Lower leg skin (tissue), 4 donors: ENCODE results near the gene MORC3. TPM values are rescaled to one million over a fixed set of nuclear protein-coding genes. Genes with fewer than 3 reads are reported as not detected.

Source experiments
- DNase-seq, 2 donors: peaks; one replicate each; pipeline ENCODE4 v3.0.0-alpha.2; 2019; ENCODE audit warnings: low spot score in 2 of 2
- H3K4me3 ChIP-seq: fragments of 200-600 bp; sonication (generic); 2 replicates; pipeline ENCODE4 v1.5.1; 2017; ENCODE audit warnings: mild to moderate bottlenecking, low read depth; ENCODE audit not compliant: poor library complexity, severe bottlenecking
- CTCF ChIP-seq, 3 donors: fragments of 450-650 bp; IDR thresholded peaks; one replicate each; pipeline ENCODE4 v1.5.1; 2016; ENCODE audit warnings: antibody characterized with exemption in 3 of 3, mild to moderate bottlenecking in 3 of 3, moderate library complexity in 2 of 3
- POLR2A ChIP-seq, 2 donors: fragments of 450-650 bp; IDR thresholded peaks; one replicate each; pipeline ENCODE4 v1.6.1; 2016 to 2017; ENCODE audit warnings: antibody characterized with exemption in 2 of 2, mild to moderate bottlenecking in 1 of 2, moderate library complexity in 1 of 2
- WGBS, 2 donors: methylation state at CpG; one replicate each; pipeline ENCODE4 v1.1.5; 2018; 5-methylcytosine and 5-hydroxymethylcytosine counted together
- intact Hi-C: fragments of 100-400 bp; cut with DNase I; formaldehyde crosslinking; loops from one replicate; pipeline ENCODE4 v1.15.0; 2023; ENCODE audit warnings: low total_unique reads
- total RNA-seq, 4 donors: library from RNA; depleted of rRNA; stranded (reverse); fragments of >200 nt; gene quantifications; one replicate each; pipeline ENCODE4 v1.1.0, GENCODE V29; 2016

MORC3 gene
- total RNA-seq, 4 donors from 2014 or later = 47.4 to 71.3 (median 56.8) TPM

GRCh38 chr21:36400719-36401118 lies 80.7 kb downstream of the MORC3 start:
- no peak overlapping the region for H3K4me3 ChIP-seq
- intact Hi-C loops = no loop called here
- TF ChIP-seq CTCF (IDR thresholded peaks at IDR 0.05) (no peak), POLR2A (IDR thresholded peaks at IDR 0.05) (no peak)
- WGBS, 2 donors = 97% methylated on average over 8 of the region's 8 CpGs
- no peak for DNase-seq

GRCh38 chr21:36402339-36402738 lies 82.3 kb downstream of the MORC3 start:
- DNase-seq = no peak
- WGBS, 2 donors = 86 to 91% methylated on average over 1 of the region's 1 CpG
- intact Hi-C loops = no loop called here
- no peak overlapping the region for H3K4me3 ChIP-seq
- TF ChIP-seq POLR2A (IDR thresholded peaks at IDR 0.05) (no peak), CTCF (IDR thresholded peaks at IDR 0.05) (no peak)

DNA sequence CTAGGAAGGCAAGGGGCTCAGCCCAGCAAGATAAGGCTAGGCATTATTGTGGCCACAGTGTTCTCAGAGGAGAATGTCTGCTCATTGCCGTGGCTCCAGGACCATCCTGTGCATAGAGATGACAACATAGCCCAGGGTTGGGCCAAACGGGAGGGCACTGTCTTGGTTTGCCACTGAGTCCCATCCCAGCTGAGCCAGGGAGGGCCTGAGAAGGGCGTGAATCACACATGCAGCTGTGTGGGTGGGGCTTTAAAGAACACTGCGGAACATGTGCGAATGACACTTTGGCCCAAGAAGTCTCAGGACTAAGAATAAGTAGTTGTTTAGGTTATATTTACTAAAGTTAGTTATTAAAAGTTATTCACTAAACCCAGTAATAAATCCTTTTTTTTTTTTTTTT lies 83.7 kb downstream of the MORC3 start:
- no peak for DNase-seq
- intact Hi-C loops = no loop called here
- 84% methylated on average over 5 of the region's 5 CpGs for WGBS, 2 donors
- no peak overlapping the region for H3K4me3 ChIP-seq
- no peak for TF ChIP-seq POLR2A (IDR thresholded peaks at IDR 0.05)
- no peak for TF ChIP-seq CTCF (IDR thresholded peaks at IDR 0.05)

- H3K4me3 ChIP-seq = no peak overlapping the region
- TF ChIP-seq POLR2A (IDR thresholded peaks at IDR 0.05) (no peak), CTCF (IDR thresholded peaks at IDR 0.05) (no peak)
- DNase-seq = no peak
- 80 to 91% methylated on average over 6 of the region's 6 CpGs for WGBS, 2 donors
- intact Hi-C loops = no loop called here
Observed at GRCh38 chr21:36408568-36408967, 88.6 kb downstream of the MORC3 start.

- no peak overlapping the region for H3K4me3 ChIP-seq
- no peak for TF ChIP-seq POLR2A (IDR thresholded peaks at IDR 0.05)
- TF ChIP-seq CTCF (IDR thresholded peaks at IDR 0.05) = no peak
- no peak for DNase-seq
- 97% methylated on average over 10 of the region's 10 CpGs for WGBS, 2 donors
- intact Hi-C loops = no loop called here
Observed at GRCh38 chr21:36411301-36411700, 91.3 kb downstream of the MORC3 start.

- TF ChIP-seq CTCF (IDR thresholded peaks at IDR 0.05) = no peak
- no peak for TF ChIP-seq POLR2A (IDR thresholded peaks at IDR 0.05)
- intact Hi-C loops = no loop called here
- no peak for DNase-seq
- WGBS, 2 donors = 81 to 85% methylated on average over 11 of the region's 11 CpGs
- no peak overlapping the region for H3K4me3 ChIP-seq
Observed at GRCh38 chr21:36412916-36413315, 92.9 kb downstream of the MORC3 start.
